ENCODE data around the gene VWA3B. TPM values are rescaled to one million over a fixed set of nuclear protein-coding genes. Genes with fewer than 3 reads are reported as not detected.

VWA3B gene
- total and polyA plus RNA-seq, 8 donors, result 0.03 to 134 (median 2.2) TPM; not detected in 2

GRCh38 chr2:98296440-98296839 lies 209.5 kb downstream of the VWA3B start:
- H3K27me3 ChIP-seq, result no peaks in the 10 kb centered on the region
- intact Hi-C loops (cut with DNase I; ENCODE audit: low total_unique reads), result no loop called here
- 39 to 60% (median 54%) methylated on average over 7 of the region's 7 CpGs for WGBS, 5 donors
- H3K4me1 ChIP-seq, result peaks cover 16 to 55% (median 33%) of the 10 kb centered on the region in 4 donors
- no peak overlapping the region for H3K27ac ChIP-seq
- no peak for DNase-seq
- H3K36me3 ChIP-seq, result no peaks in the 10 kb centered on the region
- H3K4me3 ChIP-seq, result no peak overlapping the region
- H3K9me3 ChIP-seq, result no peaks in the 10 kb centered on the region
- TF ChIP-seq EP300 (IDR thresholded peaks at IDR 0.05) (no peak), CTCF (IDR thresholded peaks at IDR 0.05) (no peak), POLR2A (IDR thresholded peaks at IDR 0.05) (no peak), POLR2AphosphoS5 (IDR thresholded peaks at IDR 0.05) (no peak)

GRCh38 chr2:98297817-98298682 lies 211.1 kb downstream of the VWA3B start:
- DNase-seq, result no peak
- WGBS, 5 donors, result 51 to 70% (median 62%) methylated on average over 12 of the region's 12 CpGs

GRCh38 chr2:98298683-98299164 lies 211.8 kb downstream of the VWA3B start:
- Histone ChIP-seq H3K27ac (no peak overlapping the region), H3K27me3 (no peaks in the 10 kb centered on the region), H3K36me3 (no peaks in the 10 kb centered on the region), H3K9me3 (no peaks in the 10 kb centered on the region), H3K4me3 (no peak overlapping the region), H3K4me1 (peaks cover 16 to 55% (median 33%) of the 10 kb centered on the region in 4 donors)
- DNase-seq, result no peak
- intact Hi-C loops (cut with DNase I; ENCODE audit: low total_unique reads), result no loop called here
- TF ChIP-seq POLR2A (IDR thresholded peaks at IDR 0.05), result no peak
- TF ChIP-seq POLR2AphosphoS5 (IDR thresholded peaks at IDR 0.05), result no peak
- TF ChIP-seq CTCF (IDR thresholded peaks at IDR 0.05), result no peak
- TF ChIP-seq EP300 (IDR thresholded peaks at IDR 0.05), result no peak
- 53 to 67% (median 56%) methylated on average over 6 of the region's 6 CpGs for WGBS, 5 donors

More at GRCh38 chr2:98297817-98298682, 211.1 kb downstream of the VWA3B start:
- intact Hi-C loops (cut with DNase I; ENCODE audit: low total_unique reads), result no loop called here
- Histone ChIP-seq H3K4me3 (no peak overlapping the region), H3K27ac (no peak overlapping the region), H3K36me3 (no peaks in the 10 kb centered on the region), H3K27me3 (no peaks in the 10 kb centered on the region), H3K9me3 (no peaks in the 10 kb centered on the region), H3K4me1 (peaks cover 16 to 55% (median 33%) of the 10 kb centered on the region in 4 donors)
- TF ChIP-seq EP300 (IDR thresholded peaks at IDR 0.05) (no peak), POLR2A (IDR thresholded peaks at IDR 0.05) (no peak), CTCF (IDR thresholded peaks at IDR 0.05) (no peak), POLR2AphosphoS5 (IDR thresholded peaks at IDR 0.05) (no peak)

- DNase-seq, result no peak
Measured at GRCh38 chr2:98299211-98299905, 212.4 kb downstream of the VWA3B start.

More at GRCh38 chr2:98299211-98299905, 212.4 kb downstream of the VWA3B start:
- no peak overlapping the region for H3K4me3 ChIP-seq
- intact Hi-C loops (cut with DNase I; ENCODE audit: low total_unique reads), result no loop called here
- WGBS, 5 donors, result 64 to 70% (median 66%) methylated on average over 8 of the region's 8 CpGs
- no peak for TF ChIP-seq POLR2A (IDR thresholded peaks at IDR 0.05)
- no peak for TF ChIP-seq POLR2AphosphoS5 (IDR thresholded peaks at IDR 0.05)
- no peak for TF ChIP-seq CTCF (IDR thresholded peaks at IDR 0.05)
- TF ChIP-seq EP300 (IDR thresholded peaks at IDR 0.05), result no peak
- H3K27ac ChIP-seq, result no peak overlapping the region
- peaks cover 16 to 54% (median 33%) of the 10 kb centered on the region in 4 donors for H3K4me1 ChIP-seq
- no peaks in the 10 kb centered on the region for H3K27me3 ChIP-seq
- H3K9me3 ChIP-seq, result no peaks in the 10 kb centered on the region
- H3K36me3 ChIP-seq, result no peaks in the 10 kb centered on the region
